Astrocyte (in vitro differentiated cells and primary cell): ENCODE data around the gene TIGD1.

Experiments
- EZH2 ChIP-seq: IDR thresholded peaks from 2 replicates; pipeline ENCODE4 v1.6.1; 2012; ENCODE audit warnings: mild to moderate bottlenecking, low read length, inconsistent platforms; ENCODE audit not compliant: insufficient read depth
- TF ChIP-seq, protein P1 (sequence below): IDR thresholded peaks from 2 replicates; pipeline ENCODE4 v1.5.1; 2011; ENCODE audit warnings: low read depth, mild to moderate bottlenecking, inconsistent platforms, low read length, moderate library complexity; ENCODE audit not compliant: insufficient read depth

DNA sequence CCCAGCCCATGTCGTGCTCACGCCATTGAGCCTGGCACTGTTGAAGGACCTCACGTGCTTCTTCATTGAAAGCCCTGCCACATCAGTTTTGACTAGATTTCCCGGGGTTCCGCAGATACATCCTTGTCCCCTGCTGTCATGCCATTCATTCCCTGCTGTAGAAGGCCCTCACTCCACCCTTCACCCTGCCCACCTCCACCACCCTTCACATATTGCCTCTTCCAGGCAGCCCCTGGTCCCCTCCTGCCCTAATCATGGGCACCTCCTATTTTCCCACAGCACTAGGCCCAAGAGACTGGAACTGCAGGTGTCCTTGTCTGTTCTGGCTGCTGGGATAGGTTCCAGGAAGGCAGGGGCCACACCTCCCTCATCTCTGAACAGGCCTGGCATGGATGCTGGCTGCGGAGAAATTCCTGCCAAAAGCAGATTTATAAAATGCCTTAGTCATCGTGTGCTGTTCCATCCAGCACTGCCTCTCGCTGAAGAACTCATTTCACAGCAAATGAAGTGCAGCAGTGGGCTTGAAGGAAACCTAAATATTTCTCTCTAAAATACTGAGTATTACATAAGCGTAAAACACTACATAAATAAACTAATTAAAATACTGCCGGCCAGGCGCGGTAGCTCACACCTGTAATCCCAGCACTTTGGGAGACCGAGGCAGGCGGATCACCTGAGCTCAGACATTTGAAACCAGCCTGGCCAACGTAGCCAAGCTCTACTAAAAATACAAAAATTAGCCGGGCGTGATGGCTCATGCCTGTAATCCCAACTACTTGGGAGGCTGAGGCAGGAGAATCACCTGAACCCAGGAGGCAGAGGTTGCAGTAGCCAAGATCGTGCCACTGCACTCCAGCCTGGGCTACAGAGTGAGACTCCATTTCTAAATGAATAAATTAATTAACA lies 38.6 kb upstream of the TIGD1 start:
- TF ChIP-seq, protein P1, sequence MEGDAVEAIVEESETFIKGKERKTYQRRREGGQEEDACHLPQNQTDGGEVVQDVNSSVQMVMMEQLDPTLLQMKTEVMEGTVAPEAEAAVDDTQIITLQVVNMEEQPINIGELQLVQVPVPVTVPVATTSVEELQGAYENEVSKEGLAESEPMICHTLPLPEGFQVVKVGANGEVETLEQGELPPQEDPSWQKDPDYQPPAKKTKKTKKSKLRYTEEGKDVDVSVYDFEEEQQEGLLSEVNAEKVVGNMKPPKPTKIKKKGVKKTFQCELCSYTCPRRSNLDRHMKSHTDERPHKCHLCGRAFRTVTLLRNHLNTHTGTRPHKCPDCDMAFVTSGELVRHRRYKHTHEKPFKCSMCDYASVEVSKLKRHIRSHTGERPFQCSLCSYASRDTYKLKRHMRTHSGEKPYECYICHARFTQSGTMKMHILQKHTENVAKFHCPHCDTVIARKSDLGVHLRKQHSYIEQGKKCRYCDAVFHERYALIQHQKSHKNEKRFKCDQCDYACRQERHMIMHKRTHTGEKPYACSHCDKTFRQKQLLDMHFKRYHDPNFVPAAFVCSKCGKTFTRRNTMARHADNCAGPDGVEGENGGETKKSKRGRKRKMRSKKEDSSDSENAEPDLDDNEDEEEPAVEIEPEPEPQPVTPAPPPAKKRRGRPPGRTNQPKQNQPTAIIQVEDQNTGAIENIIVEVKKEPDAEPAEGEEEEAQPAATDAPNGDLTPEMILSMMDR = no peak
- TF ChIP-seq EZH2 = no peak
